Mucosa of rectum (tissue), 2 donors: ENCODE measurements around the gene GCM1.

Source experiments
- H3K27ac ChIP-seq, 2 donors: one replicate each; pipeline ENCODE4 v1.7.0; 2013; ENCODE audit warnings: inconsistent platforms in 2 of 2, low read depth in 2 of 2, low read length in 2 of 2
- H3K27me3 ChIP-seq, 2 donors: one replicate each; pipeline ENCODE4 v1.7.0; 2013; ENCODE audit warnings: low read length in 2 of 2; ENCODE audit not compliant: control insufficient read depth in 2 of 2, insufficient read depth in 2 of 2
- H3K36me3 ChIP-seq, 2 donors: one replicate each; pipeline ENCODE4 v1.7.0; 2013; ENCODE audit warnings: low read length in 2 of 2; ENCODE audit not compliant: control insufficient read depth in 2 of 2, insufficient read depth in 2 of 2
- H3K4me1 ChIP-seq, 2 donors: one replicate each; pipeline ENCODE4 v1.7.0; 2013; ENCODE audit warnings: low read length in 2 of 2, mild to moderate bottlenecking in 1 of 2; ENCODE audit not compliant: control insufficient read depth in 2 of 2, insufficient read depth in 2 of 2
- H3K4me3 ChIP-seq, 2 donors: one replicate each; pipeline ENCODE4 v1.7.0; 2013; ENCODE audit warnings: low read length in 2 of 2
- H3K9ac ChIP-seq, 2 donors: one replicate each; pipeline ENCODE4 v1.7.0; 2013; ENCODE audit warnings: low read length in 2 of 2, low read depth in 1 of 2, mild to moderate bottlenecking in 1 of 2
- H3K9me3 ChIP-seq, 2 donors: one replicate each; pipeline ENCODE4 v1.7.0; 2013; ENCODE audit warnings: low read length in 2 of 2; ENCODE audit not compliant: control insufficient read depth in 2 of 2
- donor health status: healthy.
- donor health status: Normal muscosa, but diverticular disease.

The GCM1 gene

GRCh38 chr6:53148684-53149083 is at the start of gene GCM1:
TSS of gene GCM1 (minus strand) at chr6:53148841. CDS start at chr6:53145632, 3,209 bp downstream.
- H3K4me3 ChIP-seq, result no peak within 1 kb of the TSS
- no peaks in the 10 kb centered on the region for H3K9me3 ChIP-seq
- no peaks in the 10 kb centered on the region for H3K4me1 ChIP-seq
- H3K36me3 ChIP-seq, result no peaks in the 10 kb centered on the region
- no peak within 1 kb of the TSS for H3K9ac ChIP-seq
- H3K27ac ChIP-seq, result no peak within 1 kb of the TSS
- H3K27me3 ChIP-seq, result no peaks in the 10 kb centered on the region

- Histone ChIP-seq H3K27me3 (no peaks in the 10 kb centered on the region), H3K9me3 (no peaks in the 10 kb centered on the region), H3K9ac (no peak overlapping the region), H3K4me3 (no peak overlapping the region), H3K27ac (no peak overlapping the region), H3K4me1 (no peaks in the 10 kb centered on the region), H3K36me3 (no peaks in the 10 kb centered on the region)
Measured at GRCh38 chr6:53197553-53197952, 48.9 kb upstream of the GCM1 start.

- H3K27me3 ChIP-seq, result no peaks in the 10 kb centered on the region
- H3K4me3 ChIP-seq, result no peak overlapping the region
- H3K27ac ChIP-seq, result no peak overlapping the region
- no peaks in the 10 kb centered on the region for H3K36me3 ChIP-seq
- H3K4me1 ChIP-seq, result no peaks in the 10 kb centered on the region
- H3K9ac ChIP-seq, result no peak overlapping the region
- H3K9me3 ChIP-seq, result no peaks in the 10 kb centered on the region
Measured at GRCh38 chr6:53195048-53195447, 46.4 kb upstream of the GCM1 start.

- H3K9ac ChIP-seq, result no peak overlapping the region
- H3K36me3 ChIP-seq, result no peaks in the 10 kb centered on the region
- H3K4me3 ChIP-seq, result no peak overlapping the region
- H3K27ac ChIP-seq, result no peak overlapping the region
- no peaks in the 10 kb centered on the region for H3K27me3 ChIP-seq
- H3K4me1 ChIP-seq, result peaks cover 0 to 3% of the 10 kb centered on the region in 2 donors
- H3K9me3 ChIP-seq, result no peaks in the 10 kb centered on the region
Measured at GRCh38 chr6:53192682-53193188, 44.1 kb upstream of the GCM1 start.

- H3K9me3 ChIP-seq, result no peaks in the 10 kb centered on the region
- no peaks in the 10 kb centered on the region for H3K36me3 ChIP-seq
- no peaks in the 10 kb centered on the region for H3K27me3 ChIP-seq
- H3K4me3 ChIP-seq, result no peak overlapping the region
- no peak overlapping the region for H3K27ac ChIP-seq
- no peak overlapping the region for H3K9ac ChIP-seq
- peaks cover 0 to 3% of the 10 kb centered on the region in 2 donors for H3K4me1 ChIP-seq
Measured at GRCh38 chr6:53189554-53189953, 40.9 kb upstream of the GCM1 start.

- no peak overlapping the region for H3K9ac ChIP-seq
- no peak overlapping the region for H3K27ac ChIP-seq
- H3K36me3 ChIP-seq, result no peaks in the 10 kb centered on the region
- no peaks in the 10 kb centered on the region for H3K27me3 ChIP-seq
- no peaks in the 10 kb centered on the region for H3K9me3 ChIP-seq
- H3K4me1 ChIP-seq, result peaks cover 0 to 3% of the 10 kb centered on the region in 2 donors
- H3K4me3 ChIP-seq, result no peak overlapping the region
Measured at GRCh38 chr6:53188833-53189232, 40.2 kb upstream of the GCM1 start.

GRCh38 chr6:53180678-53181077 is 32.0 kb upstream of the GCM1 start:
- Histone ChIP-seq H3K4me1 (no peaks in the 10 kb centered on the region), H3K9me3 (no peaks in the 10 kb centered on the region), H3K27ac (no peak overlapping the region), H3K27me3 (no peaks in the 10 kb centered on the region), H3K4me3 (no peak overlapping the region), H3K9ac (no peak overlapping the region), H3K36me3 (no peaks in the 10 kb centered on the region)

- Histone ChIP-seq H3K36me3 (no peaks in the 10 kb centered on the region), H3K9ac (no peak overlapping the region), H3K4me3 (no peak overlapping the region), H3K27me3 (no peaks in the 10 kb centered on the region), H3K27ac (no peak overlapping the region), H3K4me1 (no peaks in the 10 kb centered on the region), H3K9me3 (no peaks in the 10 kb centered on the region)
Measured at GRCh38 chr6:53179961-53180651, 31.5 kb upstream of the GCM1 start.

- Histone ChIP-seq H3K9me3 (no peaks in the 10 kb centered on the region), H3K27me3 (no peaks in the 10 kb centered on the region), H3K4me1 (no peaks in the 10 kb centered on the region), H3K27ac (no peak overlapping the region), H3K36me3 (no peaks in the 10 kb centered on the region), H3K4me3 (no peak overlapping the region), H3K9ac (no peak overlapping the region)
Measured at GRCh38 chr6:53178837-53179432, 30.3 kb upstream of the GCM1 start.

- no peaks in the 10 kb centered on the region for H3K9me3 ChIP-seq
- no peak overlapping the region for H3K9ac ChIP-seq
- no peaks in the 10 kb centered on the region for H3K4me1 ChIP-seq
- no peak overlapping the region for H3K27ac ChIP-seq
- H3K4me3 ChIP-seq, result no peak overlapping the region
- H3K36me3 ChIP-seq, result no peaks in the 10 kb centered on the region
- H3K27me3 ChIP-seq, result no peaks in the 10 kb centered on the region
Measured at GRCh38 chr6:53175027-53175426, 26.4 kb upstream of the GCM1 start.
